ENCODE results near the gene DPP6. TPM values are rescaled to one million over a fixed set of nuclear protein-coding genes. Genes with fewer than 3 reads are reported as not detected.
A peak's percentile ranks its signal among the peaks of the same experiment; 100 is the strongest.

Gene DPP6
- total RNA-seq, 1 experiment from 2014 or later: not detected

DNA sequence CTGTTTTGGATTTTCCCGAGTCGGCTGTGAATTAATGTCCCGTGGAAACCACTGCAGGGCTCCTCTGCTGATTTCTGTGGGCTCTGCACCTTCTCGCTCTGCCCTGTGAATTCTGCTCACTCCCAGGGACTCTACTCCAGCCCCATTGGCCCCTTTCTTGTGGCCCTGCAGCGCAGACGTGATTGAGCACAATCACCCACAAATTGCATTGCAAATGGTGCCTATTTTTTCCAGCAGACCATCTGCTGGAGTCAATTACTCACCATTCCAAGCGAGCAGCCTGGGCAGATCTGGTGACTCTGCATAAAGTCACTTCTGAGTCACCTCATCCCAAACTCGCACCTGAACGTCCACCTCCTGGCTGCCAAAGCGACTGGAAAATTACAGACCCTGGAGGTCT lies 714.9 kb downstream of the DPP6 start:
- intact Hi-C loops (cut with micrococcal nuclease; ENCODE audit: unreplicated experiment): no loop called here
- Histone ChIP-seq H3K4me2 (peak overlapping the region; percentile 3; the same call in 1 of the 2 replicates), H3K27ac (no peak overlapping the region), H3K9me3 (ENCODE audit: insufficient read depth, low read depth) (no peaks in the 10 kb centered on the region), H3K4me3 (no peak overlapping the region), H3F3A (ENCODE audit: insufficient read depth, low read depth) (no peaks in the 10 kb centered on the region), H3K27me3 (ENCODE audit: insufficient read depth, low read depth) (peaks cover 97% of the 10 kb centered on the region), H2AFZ (no peak overlapping the region), H3K79me2 (ENCODE audit: low read depth) (no peaks in the 10 kb centered on the region), H3K9me2 (ENCODE audit: insufficient read depth) (no peaks in the 10 kb centered on the region), H3K4me1 (replicated peaks; ENCODE audit: insufficient read depth) (no peaks in the 10 kb centered on the region), H3K36me3 (ENCODE audit: low read depth) (no peaks in the 10 kb centered on the region), H4K20me1 (ENCODE audit: insufficient read depth) (no peaks in the 10 kb centered on the region)
- TF ChIP-seq EZH2 (IDR thresholded peaks at IDR 0.05; ENCODE audit: low read depth): no peak
- TF ChIP-seq, protein P1, sequence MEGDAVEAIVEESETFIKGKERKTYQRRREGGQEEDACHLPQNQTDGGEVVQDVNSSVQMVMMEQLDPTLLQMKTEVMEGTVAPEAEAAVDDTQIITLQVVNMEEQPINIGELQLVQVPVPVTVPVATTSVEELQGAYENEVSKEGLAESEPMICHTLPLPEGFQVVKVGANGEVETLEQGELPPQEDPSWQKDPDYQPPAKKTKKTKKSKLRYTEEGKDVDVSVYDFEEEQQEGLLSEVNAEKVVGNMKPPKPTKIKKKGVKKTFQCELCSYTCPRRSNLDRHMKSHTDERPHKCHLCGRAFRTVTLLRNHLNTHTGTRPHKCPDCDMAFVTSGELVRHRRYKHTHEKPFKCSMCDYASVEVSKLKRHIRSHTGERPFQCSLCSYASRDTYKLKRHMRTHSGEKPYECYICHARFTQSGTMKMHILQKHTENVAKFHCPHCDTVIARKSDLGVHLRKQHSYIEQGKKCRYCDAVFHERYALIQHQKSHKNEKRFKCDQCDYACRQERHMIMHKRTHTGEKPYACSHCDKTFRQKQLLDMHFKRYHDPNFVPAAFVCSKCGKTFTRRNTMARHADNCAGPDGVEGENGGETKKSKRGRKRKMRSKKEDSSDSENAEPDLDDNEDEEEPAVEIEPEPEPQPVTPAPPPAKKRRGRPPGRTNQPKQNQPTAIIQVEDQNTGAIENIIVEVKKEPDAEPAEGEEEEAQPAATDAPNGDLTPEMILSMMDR (conservative IDR thresholded peaks at IDR 0.05): no peak
- ChIA-PET CTCF (no interaction called here), POLR2A (ENCODE audit: unreplicated experiment) (interaction anchor here (0.6 kb wide), 1 partner anchor 1204 kb away, joined by 4 read pairs; no protein-coding TSS in a partner anchor)
- BruUV-seq (replicated peaks): no TSS peak
- DNase-seq: no peak

DNA sequence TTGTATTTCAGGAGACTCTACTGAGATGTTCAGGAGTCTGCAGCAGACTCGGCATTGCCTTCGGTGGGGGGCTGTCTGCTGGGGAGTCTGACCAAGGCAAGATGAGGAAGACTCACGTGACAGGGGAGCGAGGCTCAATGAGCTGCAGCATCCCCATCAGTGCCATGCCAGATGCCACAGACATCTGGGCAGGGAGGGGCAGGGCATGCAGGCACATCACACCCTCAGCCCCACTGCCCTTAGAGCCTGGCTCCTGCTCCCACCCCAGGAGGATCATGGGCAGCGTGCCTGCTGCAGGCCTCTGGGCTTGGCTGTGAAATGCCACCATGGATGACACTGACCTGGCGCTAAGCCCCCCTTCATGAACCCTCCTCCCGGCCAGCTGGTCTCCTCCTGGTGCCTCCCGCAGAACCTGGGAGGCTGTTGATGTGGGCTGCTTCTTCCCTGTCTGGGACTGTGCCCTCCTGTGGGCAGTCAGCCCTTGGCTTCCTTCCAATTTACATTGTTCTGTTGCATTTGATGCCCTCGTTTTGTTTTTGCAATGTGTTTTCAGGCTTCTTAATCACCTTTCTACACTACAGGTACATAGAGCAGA lies 715.7 kb downstream of the DPP6 start:
- intact Hi-C loops (cut with micrococcal nuclease; ENCODE audit: unreplicated experiment): no loop called here
- DNase-seq: no peak
- CTCF ChIA-PET: no interaction called here
- Histone ChIP-seq H3K4me2 (no peak overlapping the region), H4K20me1 (ENCODE audit: insufficient read depth) (no peaks in the 10 kb centered on the region), H3K4me3 (no peak overlapping the region), H3K9me2 (ENCODE audit: insufficient read depth) (no peaks in the 10 kb centered on the region), H3K27ac (no peak overlapping the region), H3F3A (ENCODE audit: insufficient read depth, low read depth) (no peaks in the 10 kb centered on the region), H3K4me1 (replicated peaks; ENCODE audit: insufficient read depth) (no peaks in the 10 kb centered on the region), H3K9me3 (ENCODE audit: insufficient read depth, low read depth) (no peaks in the 10 kb centered on the region), H3K79me2 (ENCODE audit: low read depth) (no peaks in the 10 kb centered on the region), H2AFZ (no peak overlapping the region), H3K27me3 (ENCODE audit: insufficient read depth, low read depth) (peaks cover 89% of the 10 kb centered on the region), H3K36me3 (ENCODE audit: low read depth) (no peaks in the 10 kb centered on the region)
- TF ChIP-seq, protein P1 (conservative IDR thresholded peaks at IDR 0.05): no peak
- no peak for TF ChIP-seq EZH2 (IDR thresholded peaks at IDR 0.05; ENCODE audit: low read depth)
- no TSS peak for BruUV-seq (replicated peaks)
- POLR2A ChIA-PET (ENCODE audit: unreplicated experiment): no interaction called here

DNA sequence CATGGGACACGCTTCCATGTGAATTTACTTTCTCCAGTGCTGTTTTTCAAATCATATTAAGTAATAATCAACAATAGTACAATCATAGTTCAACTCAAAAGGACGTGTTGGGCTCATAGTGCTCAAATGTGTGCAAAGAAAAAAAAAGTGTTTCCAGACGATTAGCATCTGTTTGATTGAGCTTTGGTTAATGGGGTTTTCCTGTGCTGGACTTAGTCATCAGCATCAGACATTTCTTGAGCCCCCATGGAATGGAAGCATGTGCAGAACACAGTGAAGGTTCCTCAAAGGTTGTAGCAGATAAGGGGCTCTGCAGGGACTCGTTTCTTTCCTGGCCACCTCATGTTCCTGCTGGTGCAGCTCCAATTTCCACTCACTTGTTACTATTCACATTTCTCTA lies 716.8 kb downstream of the DPP6 start:
- Histone ChIP-seq H3K9me2 (ENCODE audit: insufficient read depth) (no peaks in the 10 kb centered on the region), H3K4me1 (replicated peaks; ENCODE audit: insufficient read depth) (no peaks in the 10 kb centered on the region), H3K27ac (no peak overlapping the region), H3K9me3 (ENCODE audit: insufficient read depth, low read depth) (no peaks in the 10 kb centered on the region), H3K79me2 (ENCODE audit: low read depth) (no peaks in the 10 kb centered on the region), H3K27me3 (ENCODE audit: insufficient read depth, low read depth) (peaks cover 87% of the 10 kb centered on the region), H4K20me1 (ENCODE audit: insufficient read depth) (no peaks in the 10 kb centered on the region), H3K36me3 (ENCODE audit: low read depth) (no peaks in the 10 kb centered on the region), H3K4me2 (no peak overlapping the region), H3K4me3 (no peak overlapping the region), H2AFZ (no peak overlapping the region), H3F3A (ENCODE audit: insufficient read depth, low read depth) (no peaks in the 10 kb centered on the region)
- no TSS peak for BruUV-seq (replicated peaks)
- TF ChIP-seq, protein P1 (conservative IDR thresholded peaks at IDR 0.05): no peak
- TF ChIP-seq EZH2 (IDR thresholded peaks at IDR 0.05; ENCODE audit: low read depth): no peak
- ChIA-PET POLR2A (ENCODE audit: unreplicated experiment) (no interaction called here), CTCF (no interaction called here)
- no peak for DNase-seq
- intact Hi-C loops (cut with micrococcal nuclease; ENCODE audit: unreplicated experiment): no loop called here
